Subcutaneous abdominal adipose tissue (tissue), 5 donors: ENCODE measurements around the gene SMPDL3A.

Experiments
- H3K27ac ChIP-seq: one replicate; pipeline ENCODE4 v1.7.0; 2013; ENCODE audit warnings: low read depth, mild to moderate bottlenecking, inconsistent platforms, low read length, moderate library complexity
- H3K27me3 ChIP-seq, 5 donors: one replicate each; pipeline ENCODE4 v1.7.0; 2013; ENCODE audit warnings: low read length in 5 of 5, inconsistent platforms in 1 of 5; ENCODE audit not compliant: control insufficient read depth in 5 of 5, insufficient read depth in 4 of 5
- H3K36me3 ChIP-seq, 5 donors: one replicate each; pipeline ENCODE4 v1.7.0; 2013; ENCODE audit warnings: low read length in 5 of 5; ENCODE audit not compliant: control insufficient read depth in 5 of 5, insufficient read depth in 5 of 5
- H3K4me1 ChIP-seq, 5 donors: one replicate each; pipeline ENCODE4 v1.7.0; 2013; ENCODE audit warnings: low read length in 5 of 5, mild to moderate bottlenecking in 3 of 5, moderate library complexity in 1 of 5; ENCODE audit not compliant: control insufficient read depth in 5 of 5, insufficient read depth in 5 of 5
- H3K4me3 ChIP-seq, 5 donors: one replicate each; pipeline ENCODE4 v1.7.0; 2013; ENCODE audit warnings: low read length in 5 of 5, low read depth in 1 of 5
- H3K9ac ChIP-seq, 5 donors: one replicate each; pipeline ENCODE4 v1.7.0; 2013; ENCODE audit warnings: low read length in 5 of 5, mild to moderate bottlenecking in 4 of 5, moderate library complexity in 3 of 5
- H3K9me3 ChIP-seq, 5 donors: one replicate each; pipeline ENCODE4 v1.7.0; 2013; ENCODE audit warnings: low read length in 5 of 5; ENCODE audit not compliant: control insufficient read depth in 5 of 5
- donor health status: healthy.
- donor health status: healthy.
- donor health status: healthy.
- donor health status: healthy.
- donor health status: healthy.

Gene SMPDL3A

DNA sequence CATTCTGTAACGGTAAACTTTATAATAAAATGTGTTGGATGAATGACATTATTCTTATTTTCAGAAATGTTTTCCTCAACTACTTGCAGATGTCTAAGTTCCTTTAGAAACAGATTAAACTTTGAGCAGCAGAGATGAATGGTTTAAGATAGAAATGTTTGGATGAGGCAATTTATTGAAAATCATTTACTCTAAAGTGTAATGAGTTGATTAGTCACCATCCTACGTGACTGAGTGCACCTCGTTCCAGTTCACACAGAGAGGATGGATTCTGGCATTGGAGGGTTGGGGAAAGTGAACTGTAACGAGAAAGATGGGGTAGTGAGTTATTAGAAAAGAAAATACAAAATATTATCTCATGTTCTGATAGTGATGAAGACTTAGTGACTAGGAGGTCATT is 28.7 kb downstream of the SMPDL3A start:
- Histone ChIP-seq H3K4me1 (peaks cover 0 to 6% (median 0%) of the 10 kb centered on the region in 5 donors), H3K27me3 (no peaks in the 10 kb centered on the region), H3K9ac (no peak overlapping the region), H3K4me3 (no peak overlapping the region), H3K9me3 (no peaks in the 10 kb centered on the region), H3K27ac (no peak overlapping the region), H3K36me3 (no peaks in the 10 kb centered on the region)

DNA sequence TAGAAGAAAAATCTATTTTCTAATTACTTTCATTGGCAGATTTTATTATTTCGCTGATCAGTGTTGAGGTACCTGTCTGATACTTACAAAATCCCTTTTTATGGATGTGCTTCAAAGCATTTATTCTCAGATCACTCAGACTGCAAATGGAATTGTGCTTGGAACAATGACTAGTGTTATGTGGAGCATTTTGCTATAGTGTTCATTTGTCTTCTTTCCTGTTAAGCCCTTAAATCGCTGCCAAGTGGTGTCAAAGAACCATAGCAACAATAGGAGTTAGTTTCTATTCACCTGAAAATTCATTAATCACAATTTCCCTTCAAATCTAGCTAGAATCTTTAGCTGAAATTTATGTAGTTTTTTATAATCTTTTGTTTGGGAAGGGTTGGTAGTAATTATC is 29.8 kb downstream of the SMPDL3A start:
- H3K36me3 ChIP-seq: no peaks in the 10 kb centered on the region
- no peaks in the 10 kb centered on the region for H3K27me3 ChIP-seq
- H3K9ac ChIP-seq: no peak overlapping the region
- H3K4me1 ChIP-seq: peaks cover 0 to 6% (median 0%) of the 10 kb centered on the region in 5 donors
- no peak overlapping the region for H3K4me3 ChIP-seq
- no peaks in the 10 kb centered on the region for H3K9me3 ChIP-seq
- H3K27ac ChIP-seq: no peak overlapping the region

DNA sequence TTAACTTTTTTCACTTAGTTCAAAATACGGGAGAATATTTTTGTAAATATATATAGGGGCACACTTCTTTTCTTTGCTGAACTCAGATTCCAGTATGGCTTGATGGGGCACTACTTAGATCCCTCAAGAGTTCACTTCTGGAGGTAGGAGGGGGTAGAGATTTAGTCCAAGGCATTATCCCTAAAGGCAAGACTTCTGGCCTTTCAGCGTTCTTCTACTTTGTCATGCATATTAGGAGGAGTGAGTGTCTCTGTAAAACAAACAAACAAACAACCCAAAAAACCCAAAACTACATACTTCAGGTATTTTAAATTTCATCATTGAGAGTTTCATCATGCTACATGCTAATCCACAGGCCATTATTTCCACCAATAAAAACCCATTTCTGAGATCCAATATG is 32.0 kb downstream of the SMPDL3A start:
- H3K4me3 ChIP-seq: no peak overlapping the region

DNA sequence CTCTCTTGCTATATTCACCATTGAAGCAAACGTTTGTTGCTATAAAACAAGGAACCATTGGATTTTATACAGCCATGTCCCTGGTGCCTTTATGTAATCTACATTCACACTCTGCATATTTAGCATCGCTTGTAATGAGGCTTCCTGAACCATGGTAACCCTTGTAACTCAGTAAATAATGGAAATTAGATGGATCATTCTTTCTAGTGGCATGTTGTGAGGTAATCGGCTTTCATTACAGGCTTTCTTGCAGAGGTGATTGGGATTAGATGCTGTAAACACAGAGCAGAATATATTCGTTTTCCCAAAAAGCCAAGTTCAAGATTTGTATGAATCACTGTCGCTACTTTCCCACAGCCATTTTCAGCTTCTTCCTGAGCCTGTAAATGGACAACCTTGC is 36.1 kb downstream of the SMPDL3A start:
- H3K27me3 ChIP-seq: no peaks in the 10 kb centered on the region
- H3K27ac ChIP-seq: no peak overlapping the region
- no peak overlapping the region for H3K9ac ChIP-seq
- no peaks in the 10 kb centered on the region for H3K9me3 ChIP-seq
- H3K36me3 ChIP-seq: no peaks in the 10 kb centered on the region
- no peaks in the 10 kb centered on the region for H3K4me1 ChIP-seq
- no peak overlapping the region for H3K4me3 ChIP-seq

More for the DNA sequence above, 32.0 kb downstream of the SMPDL3A start:
- Histone ChIP-seq H3K9me3 (no peaks in the 10 kb centered on the region), H3K27ac (no peak overlapping the region), H3K9ac (no peak overlapping the region), H3K36me3 (no peaks in the 10 kb centered on the region), H3K27me3 (no peaks in the 10 kb centered on the region), H3K4me1 (peaks cover 0 to 6% (median 0%) of the 10 kb centered on the region in 5 donors)

DNA sequence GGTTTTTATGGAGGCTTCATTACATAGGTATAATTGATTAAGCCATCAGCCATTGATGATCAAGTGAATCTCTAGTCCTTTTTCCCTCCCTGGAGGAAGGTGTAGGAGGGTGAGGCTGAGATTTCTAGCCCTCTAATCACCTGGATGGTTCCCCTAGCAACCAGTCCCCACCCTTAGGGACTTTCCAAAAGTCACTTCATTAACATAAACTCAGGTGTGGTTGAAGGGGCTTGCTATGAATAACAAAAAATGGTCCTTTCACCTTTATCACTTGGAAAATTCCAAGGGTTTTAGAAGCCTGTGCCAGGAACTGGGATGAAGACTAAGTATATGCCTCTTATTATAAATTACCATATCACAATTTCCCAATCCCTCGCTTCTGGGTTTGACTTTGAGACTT is 40.4 kb downstream of the SMPDL3A start:
- no peak overlapping the region for H3K27ac ChIP-seq
- no peak overlapping the region for H3K4me3 ChIP-seq
- H3K4me1 ChIP-seq: no peaks in the 10 kb centered on the region
- H3K36me3 ChIP-seq: no peaks in the 10 kb centered on the region
- no peaks in the 10 kb centered on the region for H3K27me3 ChIP-seq
- no peak overlapping the region for H3K9ac ChIP-seq
- H3K9me3 ChIP-seq: no peaks in the 10 kb centered on the region

DNA sequence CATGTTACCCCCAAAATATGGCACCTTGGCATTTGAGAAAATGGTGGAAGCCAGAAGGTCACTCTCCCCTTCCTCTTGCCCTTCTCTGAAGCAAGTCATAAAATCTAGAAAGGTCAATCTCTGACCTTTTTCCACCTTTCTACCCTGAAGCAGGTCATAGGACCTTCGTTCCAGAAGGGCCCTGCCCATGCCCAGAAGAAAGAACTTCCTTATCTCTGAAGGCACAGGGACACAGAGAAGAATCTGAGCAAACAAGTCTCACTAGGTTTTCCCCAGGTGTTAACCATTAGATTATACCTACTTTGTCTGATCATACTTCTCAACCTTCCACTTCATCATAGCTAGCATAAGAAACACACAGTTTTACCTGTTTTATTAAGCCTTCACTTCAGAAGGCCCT is 42.5 kb downstream of the SMPDL3A start:
- Histone ChIP-seq H3K4me3 (no peak overlapping the region), H3K27ac (no peak overlapping the region), H3K27me3 (no peaks in the 10 kb centered on the region), H3K9ac (no peak overlapping the region), H3K4me1 (no peaks in the 10 kb centered on the region), H3K36me3 (no peaks in the 10 kb centered on the region), H3K9me3 (no peaks in the 10 kb centered on the region)

DNA sequence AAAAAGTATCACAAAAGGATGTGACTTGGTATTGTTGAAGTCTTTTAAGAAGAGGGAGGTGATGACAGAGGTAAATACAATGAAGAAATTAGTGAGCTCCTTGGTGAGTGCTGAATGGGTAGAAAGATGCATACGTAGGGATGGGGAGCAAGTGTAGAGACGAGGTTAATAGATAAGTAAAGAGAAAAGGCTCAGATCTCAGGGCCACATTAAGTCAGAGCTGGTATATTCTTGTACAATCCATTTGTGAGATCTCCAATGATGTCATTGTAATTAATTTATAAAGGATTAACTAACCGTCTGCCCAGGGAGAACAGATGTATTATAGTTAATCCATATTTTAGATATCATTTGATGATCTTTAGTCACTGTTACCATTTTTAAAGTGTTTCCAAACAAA is 43.4 kb downstream of the SMPDL3A start:
- no peak overlapping the region for H3K4me3 ChIP-seq
- H3K9me3 ChIP-seq: no peaks in the 10 kb centered on the region
- no peak overlapping the region for H3K9ac ChIP-seq
- H3K27me3 ChIP-seq: no peaks in the 10 kb centered on the region
- H3K36me3 ChIP-seq: no peaks in the 10 kb centered on the region
- H3K4me1 ChIP-seq: no peaks in the 10 kb centered on the region
- no peak overlapping the region for H3K27ac ChIP-seq

DNA sequence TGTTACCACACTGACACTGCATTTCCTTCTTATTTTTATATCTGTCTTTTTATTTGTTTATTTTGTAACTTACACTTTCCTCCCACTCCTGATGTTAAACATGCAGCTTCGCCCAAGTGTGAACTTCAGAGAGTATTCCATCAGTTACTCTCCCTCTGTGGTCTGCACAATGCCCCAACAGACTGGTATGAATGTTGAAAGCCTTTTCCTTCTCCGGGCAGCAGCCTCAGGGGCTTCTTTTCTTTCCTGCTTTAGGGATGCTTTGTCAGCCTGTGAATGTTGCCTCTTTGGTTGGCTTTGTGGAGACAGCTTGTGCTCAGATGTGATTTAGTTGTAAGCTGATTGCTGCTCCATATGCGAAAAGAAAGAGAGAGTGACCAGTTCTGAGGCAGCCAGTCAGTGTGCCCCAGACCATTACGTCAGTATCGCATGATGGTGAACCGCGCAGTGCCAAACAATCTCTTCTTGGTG is 44.0 kb downstream of the SMPDL3A start:
- no peaks in the 10 kb centered on the region for H3K4me1 ChIP-seq
- no peaks in the 10 kb centered on the region for H3K27me3 ChIP-seq
- H3K9me3 ChIP-seq: no peaks in the 10 kb centered on the region
- no peak overlapping the region for H3K9ac ChIP-seq
- H3K36me3 ChIP-seq: no peaks in the 10 kb centered on the region
- H3K27ac ChIP-seq: no peak overlapping the region
- no peak overlapping the region for H3K4me3 ChIP-seq

DNA sequence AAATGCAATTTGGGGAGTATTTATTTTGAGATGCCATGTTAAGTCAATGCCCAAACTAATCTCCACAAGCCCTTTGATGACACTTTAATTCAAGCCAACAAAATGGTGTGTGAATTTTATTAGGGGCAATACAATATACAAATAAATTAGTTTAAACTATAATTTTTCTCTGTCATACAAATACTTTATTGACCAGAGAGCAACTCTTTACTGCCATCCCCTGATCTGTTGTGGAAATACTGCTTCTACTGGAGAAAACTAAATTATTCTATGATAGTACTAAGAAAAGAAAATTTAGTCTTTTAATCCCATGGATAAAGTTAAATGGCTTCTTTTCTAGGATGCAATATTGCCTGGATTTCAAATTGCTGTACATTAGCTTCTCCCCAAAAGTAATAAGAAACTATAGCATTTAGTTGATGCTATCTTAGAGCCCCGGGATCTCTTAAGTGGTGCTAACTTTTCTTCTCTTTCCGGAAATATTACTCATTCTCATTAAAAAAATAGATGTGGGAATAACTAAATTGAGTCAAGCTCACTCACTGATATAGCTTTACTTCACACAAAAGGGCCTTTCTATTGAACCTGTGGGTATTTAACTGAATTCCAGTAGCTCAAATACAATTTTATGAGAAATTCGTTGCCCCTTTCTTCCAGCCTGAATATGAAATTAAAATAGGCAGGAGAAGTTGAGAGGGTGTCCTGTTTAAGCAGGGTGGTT is 49.2 kb downstream of the SMPDL3A start:
- H3K9ac ChIP-seq: no peak overlapping the region
- H3K4me1 ChIP-seq: no peaks in the 10 kb centered on the region
- no peak overlapping the region for H3K27ac ChIP-seq
- no peak overlapping the region for H3K4me3 ChIP-seq
- no peaks in the 10 kb centered on the region for H3K36me3 ChIP-seq
- no peaks in the 10 kb centered on the region for H3K9me3 ChIP-seq
- no peaks in the 10 kb centered on the region for H3K27me3 ChIP-seq

DNA sequence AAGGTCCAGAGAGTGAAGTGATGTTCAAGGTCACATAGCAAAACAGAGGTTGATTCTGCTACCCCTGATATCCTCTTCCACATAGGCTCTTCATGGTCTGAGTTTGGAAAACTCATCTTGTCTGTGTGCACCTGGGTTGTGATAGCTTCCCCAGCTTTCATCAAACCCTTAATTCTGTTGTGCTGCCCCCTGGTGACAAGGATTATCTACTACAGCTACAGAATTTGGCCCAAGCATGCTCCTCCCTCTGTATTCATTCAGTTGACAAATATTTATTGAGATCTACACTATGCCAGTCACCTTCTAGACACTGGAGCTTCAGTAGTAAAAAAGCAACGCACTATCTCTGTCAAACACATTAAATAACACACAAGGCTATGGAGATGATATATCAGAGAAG is 50.4 kb downstream of the SMPDL3A start:
- Histone ChIP-seq H3K9me3 (no peaks in the 10 kb centered on the region), H3K4me3 (no peak overlapping the region), H3K9ac (no peak overlapping the region), H3K36me3 (no peaks in the 10 kb centered on the region), H3K27me3 (no peaks in the 10 kb centered on the region), H3K27ac (no peak overlapping the region), H3K4me1 (no peaks in the 10 kb centered on the region)
